NCI-H1105 (cell line): Measurements from ENCODE around the gene TENM4.

Source experiments
- DNase-seq: peaks from one replicate; lab custom pipeline; 2025; lab: John Stamatoyannopoulos, UW

TENM4 gene

GRCh38 chr11:79342236-79342635, 98.6 kb downstream of the TENM4 start:
- DNase-seq = no peak

GRCh38 chr11:79340535-79340934, 100.3 kb downstream of the TENM4 start:
- DNase-seq = no peak

- DNase-seq = no peak
Observed at GRCh38 chr11:79336797-79337517, 103.9 kb downstream of the TENM4 start.

- no peak for DNase-seq
Observed at GRCh38 chr11:79335681-79336080, 105.1 kb downstream of the TENM4 start.

GRCh38 chr11:79333355-79333754, 107.5 kb downstream of the TENM4 start:
- DNase-seq = no peak

- no peak for DNase-seq
Observed at GRCh38 chr11:79332017-79332416, 108.8 kb downstream of the TENM4 start.

- no peak for DNase-seq
Observed at GRCh38 chr11:79331203-79331901, 109.5 kb downstream of the TENM4 start.

- no peak for DNase-seq
Observed at GRCh38 chr11:79330651-79331050, 110.2 kb downstream of the TENM4 start.

GRCh38 chr11:79329561-79329960, 111.3 kb downstream of the TENM4 start:
- no peak for DNase-seq

- no peak for DNase-seq
Observed at GRCh38 chr11:79328402-79328801, 112.4 kb downstream of the TENM4 start.

- DNase-seq = no peak
Observed at GRCh38 chr11:79325851-79326250, 115.0 kb downstream of the TENM4 start.

- DNase-seq = no peak
Observed at GRCh38 chr11:79321263-79321662, 119.6 kb downstream of the TENM4 start.

GRCh38 chr11:79314906-79315689, 125.7 kb downstream of the TENM4 start:
- no peak for DNase-seq

- DNase-seq = no peak
Observed at GRCh38 chr11:79313530-79313913, 127.3 kb downstream of the TENM4 start.

GRCh38 chr11:79312617-79313529, 128.0 kb downstream of the TENM4 start:
- peak; percentile 96 for DNase-seq

GRCh38 chr11:79311461-79311860, 129.4 kb downstream of the TENM4 start:
- no peak for DNase-seq

- no peak for DNase-seq
Observed at GRCh38 chr11:79309407-79309806, 131.4 kb downstream of the TENM4 start.

- DNase-seq = no peak
Observed at GRCh38 chr11:79308429-79308828, 132.4 kb downstream of the TENM4 start.

GRCh38 chr11:79304599-79305212, 136.1 kb downstream of the TENM4 start:
- DNase-seq = no peak

- no peak for DNase-seq
Observed at GRCh38 chr11:79296141-79296540, 144.7 kb downstream of the TENM4 start.
